WERI-Rb-1 (cell line): ENCODE data around the gene SESN3.
"Not testable (repeated sequence)": the region's sequence is repeated elsewhere in the genome, so short reads cannot be mapped to it uniquely, and the experiment has no call there.

Source experiments
- DNase-seq: peaks from one replicate; pipeline ENCODE4 v3.0.0-alpha.2; 2020
- H3K27ac ChIP-seq: fragments of 250-450 bp; sonication (Bioruptor Pico); 2 replicates; pipeline ENCODE4 v1.5.1; 2020; ENCODE audit warnings: mild to moderate bottlenecking, moderate library complexity
- H3K27me3 ChIP-seq: fragments of 250-450 bp; sonication (Bioruptor Pico); 2 replicates; pipeline ENCODE4 v1.5.1; 2021; ENCODE audit warnings: mild to moderate bottlenecking, low read depth, moderate library complexity; ENCODE audit not compliant: insufficient read depth, severe bottlenecking
- H3K36me3 ChIP-seq: fragments of 250-450 bp; sonication (Bioruptor Pico); 2 replicates; pipeline ENCODE4 v1.5.1; 2020; ENCODE audit warnings: mild to moderate bottlenecking, moderate library complexity
- H3K4me3 ChIP-seq: 2 replicates; pipeline ENCODE4 v1.5.1; 2011; ENCODE audit warnings: low read depth, mild to moderate bottlenecking, control low read depth, low read length
- H3K9me3 ChIP-seq: fragments of 250-450 bp; sonication (Bioruptor Pico); 2 replicates; pipeline ENCODE4 v1.5.1; 2021; ENCODE audit warnings: mild to moderate bottlenecking, moderate library complexity; ENCODE audit not compliant: severe bottlenecking
- TF ChIP-seq, protein P1 (sequence below): IDR thresholded peaks from 2 replicates; pipeline ENCODE4 v1.5.1; 2011; ENCODE audit warnings: low read depth, mild to moderate bottlenecking, control low read depth, inconsistent platforms, low read length

Gene SESN3

DNA sequence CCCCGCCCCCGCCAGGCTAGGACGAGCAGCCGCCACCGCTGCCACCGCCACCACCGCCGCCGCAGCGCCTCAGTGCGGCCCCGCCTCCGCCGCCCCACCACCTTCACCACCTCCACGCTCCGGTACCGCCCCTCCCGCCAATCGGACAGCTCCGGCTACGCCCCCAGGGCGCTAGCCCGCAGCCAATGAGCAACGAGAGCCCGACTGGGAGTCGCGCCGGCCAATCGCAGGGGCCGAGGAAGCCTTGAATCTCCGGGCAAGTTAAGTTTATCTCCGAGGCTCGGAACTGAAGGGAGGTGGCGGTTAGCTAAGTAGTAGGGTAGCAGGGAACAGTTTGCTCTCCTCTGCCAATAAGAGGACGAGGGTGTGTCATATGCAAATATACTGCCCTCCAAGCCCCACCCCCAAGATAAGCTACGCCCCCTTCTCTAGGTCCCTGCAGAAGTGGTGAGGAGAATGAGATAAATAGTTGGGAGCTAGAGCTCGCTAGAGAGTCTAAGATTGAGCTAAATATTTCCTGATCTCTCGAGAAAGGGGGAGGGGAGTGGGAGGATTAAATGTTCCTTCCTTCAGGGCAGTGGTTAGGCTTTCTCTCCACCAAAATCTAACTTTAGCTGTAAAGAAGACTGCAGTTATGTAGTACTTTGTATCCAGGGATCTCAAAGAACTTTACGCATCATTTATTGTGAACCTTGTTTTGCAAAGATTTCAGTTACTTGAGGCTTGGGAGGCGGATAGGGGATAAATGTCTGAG is at the start of gene SESN3:
Gene SESN3 (minus strand): TSS at position 76 of the 754 bp plus-strand sequence. CDS start 342 bp downstream, outside the sequence.
- Histone ChIP-seq H3K4me3 (peak within 1 kb of the TSS; percentile 96), H3K36me3 (no peaks in the 10 kb centered on the region), H3K9me3 (no peaks in the 10 kb centered on the region), H3K27me3 (no peaks in the 10 kb centered on the region), H3K27ac (peak within 1 kb of the TSS; percentile 67)
- DNase-seq: peak; percentile 99
- TF ChIP-seq, protein P1, sequence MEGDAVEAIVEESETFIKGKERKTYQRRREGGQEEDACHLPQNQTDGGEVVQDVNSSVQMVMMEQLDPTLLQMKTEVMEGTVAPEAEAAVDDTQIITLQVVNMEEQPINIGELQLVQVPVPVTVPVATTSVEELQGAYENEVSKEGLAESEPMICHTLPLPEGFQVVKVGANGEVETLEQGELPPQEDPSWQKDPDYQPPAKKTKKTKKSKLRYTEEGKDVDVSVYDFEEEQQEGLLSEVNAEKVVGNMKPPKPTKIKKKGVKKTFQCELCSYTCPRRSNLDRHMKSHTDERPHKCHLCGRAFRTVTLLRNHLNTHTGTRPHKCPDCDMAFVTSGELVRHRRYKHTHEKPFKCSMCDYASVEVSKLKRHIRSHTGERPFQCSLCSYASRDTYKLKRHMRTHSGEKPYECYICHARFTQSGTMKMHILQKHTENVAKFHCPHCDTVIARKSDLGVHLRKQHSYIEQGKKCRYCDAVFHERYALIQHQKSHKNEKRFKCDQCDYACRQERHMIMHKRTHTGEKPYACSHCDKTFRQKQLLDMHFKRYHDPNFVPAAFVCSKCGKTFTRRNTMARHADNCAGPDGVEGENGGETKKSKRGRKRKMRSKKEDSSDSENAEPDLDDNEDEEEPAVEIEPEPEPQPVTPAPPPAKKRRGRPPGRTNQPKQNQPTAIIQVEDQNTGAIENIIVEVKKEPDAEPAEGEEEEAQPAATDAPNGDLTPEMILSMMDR: no peak

- no peaks in the 10 kb centered on the region for H3K36me3 ChIP-seq
- no peaks in the 10 kb centered on the region for H3K9me3 ChIP-seq
- DNase-seq: peak; percentile 24
- H3K27ac ChIP-seq: no peak overlapping the region
- H3K27me3 ChIP-seq: no peaks in the 10 kb centered on the region
- no peak overlapping the region for H3K4me3 ChIP-seq
- TF ChIP-seq, protein P1: no peak
Measured at GRCh38 chr11:95279921-95280868, 49.2 kb upstream of the SESN3 start.

GRCh38 chr11:95277868-95278267 is 46.9 kb upstream of the SESN3 start:
- TF ChIP-seq, protein P1: no peak
- H3K36me3 ChIP-seq: no peaks in the 10 kb centered on the region
- H3K4me3 ChIP-seq: no peak overlapping the region
- H3K27ac ChIP-seq: no peak overlapping the region
- no peak for DNase-seq
- H3K27me3 ChIP-seq: no peaks in the 10 kb centered on the region
- H3K9me3 ChIP-seq: no peaks in the 10 kb centered on the region

- Histone ChIP-seq H3K36me3 (no peaks in the 10 kb centered on the region), H3K27ac (no peak overlapping the region), H3K27me3 (no peaks in the 10 kb centered on the region), H3K9me3 (no peaks in the 10 kb centered on the region), H3K4me3 (no peak overlapping the region)
- no peak for DNase-seq
- TF ChIP-seq, protein P1: no peak
Measured at GRCh38 chr11:95276139-95276538, 45.1 kb upstream of the SESN3 start.

DNA sequence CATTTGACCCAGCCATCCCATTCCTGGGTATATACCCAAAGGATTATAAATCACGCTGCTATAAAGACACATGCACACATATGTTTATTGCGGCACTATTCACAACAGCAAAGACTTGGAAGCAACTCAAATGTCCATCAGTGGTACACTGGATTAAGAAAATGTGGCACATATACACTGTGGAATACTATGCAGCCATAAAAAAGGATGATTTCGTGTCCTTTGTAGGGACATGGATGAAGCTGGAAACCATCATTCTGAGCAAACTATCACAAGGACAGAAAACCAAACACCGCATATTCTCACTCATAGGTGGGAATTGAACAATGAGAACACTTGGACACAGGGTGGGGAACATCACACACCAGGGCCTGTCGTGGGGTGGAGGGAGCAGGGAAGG is 42.6 kb upstream of the SESN3 start:
- not testable (repeated sequence) for H3K4me3 ChIP-seq, H3K27me3 ChIP-seq, DNase-seq, H3K9me3 ChIP-seq, H3K36me3 ChIP-seq, H3K27ac ChIP-seq
